ENCODE results near the gene TSC22D4. TPM values are rescaled to one million over a fixed set of nuclear protein-coding genes. Genes with fewer than 3 reads are reported as not detected.

Gene TSC22D4
- total and polyA plus RNA-seq, 2 experiments from 2014 or later = 14.6 to 24.9 TPM

GRCh38 chr7:100443096-100443840, 35.7 kb downstream of the TSC22D4 start:
- Mint-ChIP-seq H3K27me3 (ENCODE audit: insufficient read depth, low read depth, poor library complexity) (peaks cover 13% of the 10 kb centered on the region), H3K27ac (no peak overlapping the region), H3K36me3 (ENCODE audit: low read depth) (no peaks in the 10 kb centered on the region), H3K9me3 (no peaks in the 10 kb centered on the region), H3K4me1 (peaks cover 9% of the 10 kb centered on the region), H3K4me3 (no peak overlapping the region)
- H4K20me1 ChIP-seq (replicated peaks; ENCODE audit: insufficient read depth) = no peaks in the 10 kb centered on the region
- H3K27me3 ChIP-seq (ENCODE audit: insufficient read depth) = no peaks in the 10 kb centered on the region
- no peak overlapping the region for H3K4me2 ChIP-seq
- H3K4me1 ChIP-seq (ENCODE audit: insufficient read depth) = no peaks in the 10 kb centered on the region; the same call in 1 of the 2 replicates
- H3K9me2 ChIP-seq (ENCODE audit: insufficient read depth) = no peaks in the 10 kb centered on the region
- no peaks in the 10 kb centered on the region for H3F3A ChIP-seq (replicated peaks; ENCODE audit: low read depth)
- no peak overlapping the region for H2AFZ ChIP-seq
- H3K36me3 ChIP-seq (ENCODE audit: insufficient read depth) = no peaks in the 10 kb centered on the region
- no peak overlapping the region for H3K4me3 ChIP-seq
- no peak for TF ChIP-seq ZNF331 (CRISPR knock-in tag; IDR thresholded peaks at IDR 0.05; ENCODE audit: low read depth)
- no peak for TF ChIP-seq STAT1 (IDR thresholded peaks at IDR 0.05; ENCODE audit: unreplicated experiment)
- TF ChIP-seq JUNB (IDR thresholded peaks at IDR 0.05; ENCODE audit: unreplicated experiment) = no peak
- no peak for TF ChIP-seq POLR2AphosphoS5 (IDR thresholded peaks at IDR 0.05; ENCODE audit: low read depth)
- TF ChIP-seq EZH2phosphoT487 (IDR thresholded peaks at IDR 0.05; ENCODE audit: unreplicated experiment) = no peak
- TF ChIP-seq CREB1 (CRISPR knock-in tag; IDR thresholded peaks at IDR 0.05; ENCODE audit: low read depth) = no peak
- TF ChIP-seq, protein P1, sequence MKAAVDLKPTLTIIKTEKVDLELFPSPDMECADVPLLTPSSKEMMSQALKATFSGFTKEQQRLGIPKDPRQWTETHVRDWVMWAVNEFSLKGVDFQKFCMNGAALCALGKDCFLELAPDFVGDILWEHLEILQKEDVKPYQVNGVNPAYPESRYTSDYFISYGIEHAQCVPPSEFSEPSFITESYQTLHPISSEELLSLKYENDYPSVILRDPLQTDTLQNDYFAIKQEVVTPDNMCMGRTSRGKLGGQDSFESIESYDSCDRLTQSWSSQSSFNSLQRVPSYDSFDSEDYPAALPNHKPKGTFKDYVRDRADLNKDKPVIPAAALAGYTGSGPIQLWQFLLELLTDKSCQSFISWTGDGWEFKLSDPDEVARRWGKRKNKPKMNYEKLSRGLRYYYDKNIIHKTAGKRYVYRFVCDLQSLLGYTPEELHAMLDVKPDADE (IDR thresholded peaks at IDR 0.05) = no peak
- TF ChIP-seq ZNF114 (CRISPR knock-in tag; IDR thresholded peaks at IDR 0.05) = no peak
- TF ChIP-seq REST (IDR thresholded peaks at IDR 0.05; ENCODE audit: unreplicated experiment) = no peak
- TF ChIP-seq, protein P2, sequence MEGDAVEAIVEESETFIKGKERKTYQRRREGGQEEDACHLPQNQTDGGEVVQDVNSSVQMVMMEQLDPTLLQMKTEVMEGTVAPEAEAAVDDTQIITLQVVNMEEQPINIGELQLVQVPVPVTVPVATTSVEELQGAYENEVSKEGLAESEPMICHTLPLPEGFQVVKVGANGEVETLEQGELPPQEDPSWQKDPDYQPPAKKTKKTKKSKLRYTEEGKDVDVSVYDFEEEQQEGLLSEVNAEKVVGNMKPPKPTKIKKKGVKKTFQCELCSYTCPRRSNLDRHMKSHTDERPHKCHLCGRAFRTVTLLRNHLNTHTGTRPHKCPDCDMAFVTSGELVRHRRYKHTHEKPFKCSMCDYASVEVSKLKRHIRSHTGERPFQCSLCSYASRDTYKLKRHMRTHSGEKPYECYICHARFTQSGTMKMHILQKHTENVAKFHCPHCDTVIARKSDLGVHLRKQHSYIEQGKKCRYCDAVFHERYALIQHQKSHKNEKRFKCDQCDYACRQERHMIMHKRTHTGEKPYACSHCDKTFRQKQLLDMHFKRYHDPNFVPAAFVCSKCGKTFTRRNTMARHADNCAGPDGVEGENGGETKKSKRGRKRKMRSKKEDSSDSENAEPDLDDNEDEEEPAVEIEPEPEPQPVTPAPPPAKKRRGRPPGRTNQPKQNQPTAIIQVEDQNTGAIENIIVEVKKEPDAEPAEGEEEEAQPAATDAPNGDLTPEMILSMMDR (conservative IDR thresholded peaks at IDR 0.05; ENCODE audit: low read depth in 2 of 2) = no peak
- no peak for TF ChIP-seq ZNF462 (CRISPR knock-in tag; IDR thresholded peaks at IDR 0.05)
- no peak for TF ChIP-seq EZH2 (IDR thresholded peaks at IDR 0.05; ENCODE audit: low read depth, unreplicated experiment)
- no peak for TF ChIP-seq NANOG (IDR thresholded peaks at IDR 0.05; ENCODE audit: borderline replicate concordance)
- no peak for DNase-seq (ENCODE audit: low spot score)
- no peak overlapping the region for H3K27ac ChIP-seq (ENCODE audit: low read depth)
- no peak for ATAC-seq
- no peaks in the 10 kb centered on the region for H3K79me2 ChIP-seq (replicated peaks; ENCODE audit: insufficient read depth)
